H1 (cell line): ENCODE results near the gene SLC35F3. TPM values are rescaled to one million over a fixed set of nuclear protein-coding genes. Genes with fewer than 3 reads are reported as not detected.

Experiments used
- CTCF ChIA-PET: fragments of 300-600 bp; sonication (Branson Sonifier 250); formaldehyde crosslinking; loops from one replicate; lab custom pipeline; 2021; ENCODE audit not compliant: partially characterized antibody; lab: Charles Lee
- POLR2A ChIA-PET: fragments of 300-600 bp; sonication (Branson Sonifier 250); formaldehyde crosslinking; loops from one replicate; lab custom pipeline; 2021; ENCODE audit warnings: inconsistent platforms; ENCODE audit not compliant: partially characterized antibody; lab: Charles Lee
- DNase-seq, 2 experiments: peaks; one replicate each; pipeline versions ENCODE4 v3.0.0 to v3.0.0-alpha.2; 2010 to 2022; ENCODE audit warnings: low spot score in 2 of 2, low read depth in 1 of 2, mixed read lengths in 1 of 2
- FAIRE-seq: peaks from 2 replicates; lab custom pipeline; 2011; peaks lifted over from hg19 to GRCh38; lab: Jason Lieb, UNC
- H2AFZ ChIP-seq: 2 replicates; pipeline ENCODE4 v1.8.1; 2012; ENCODE audit warnings: low read length, inconsistent platforms
- H2AK5ac ChIP-seq: 2 replicates; pipeline ENCODE4 v1.6.1; 2013; ENCODE audit warnings: low read depth, low read length
- H2BK120ac ChIP-seq: replicated peaks from 2 replicates; pipeline ENCODE3; 2013; ENCODE audit warnings: low read depth, low read length, inconsistent platforms
- H2BK12ac ChIP-seq: 2 replicates; pipeline ENCODE4 v1.6.1; 2013; ENCODE audit warnings: low read depth, low read length
- H2BK15ac ChIP-seq: 2 replicates; pipeline ENCODE4 v1.6.1; 2013; ENCODE audit warnings: low read length
- H2BK20ac ChIP-seq: 2 replicates; pipeline ENCODE4 v1.6.1; 2013; ENCODE audit warnings: low read length
- H2BK5ac ChIP-seq: 2 replicates; pipeline ENCODE4 v1.6.1; 2013; ENCODE audit warnings: low read depth, low read length
- H3K14ac ChIP-seq: 2 replicates; pipeline ENCODE4 v1.6.1; 2013; ENCODE audit warnings: inconsistent platforms; ENCODE audit not compliant: insufficient read length
- H3K18ac ChIP-seq: 2 replicates; pipeline ENCODE4 v1.6.1; 2013; ENCODE audit warnings: low read length; ENCODE audit errors: extremely low read depth
- H3K23ac ChIP-seq: 2 replicates; pipeline ENCODE4 v1.6.1; 2013; ENCODE audit warnings: inconsistent platforms; ENCODE audit not compliant: insufficient read length
- H3K23me2 ChIP-seq: 2 replicates; pipeline ENCODE4 v1.6.1; 2013; ENCODE audit warnings: low read depth, low read length
- H3K27ac ChIP-seq: 2 replicates; pipeline ENCODE4 v1.6.1; 2011; ENCODE audit warnings: low read depth, low read length, inconsistent platforms
- H3K27me3 ChIP-seq, 4 experiments: replicated peaks in 1 of 4; 1 replicate in 1 of 4; 2 replicates in 3 of 4; pipeline versions ENCODE4 v1.6.1 to v1.8.1; 2011 to 2013; ENCODE audit warnings: low read length in 3 of 4, mild to moderate bottlenecking in 3 of 4, inconsistent platforms in 2 of 4, mixed read lengths in 2 of 4, moderate library complexity in 1 of 4; ENCODE audit not compliant: control insufficient read depth in 3 of 4, insufficient read depth in 3 of 4; ENCODE audit errors: extremely low read depth in 1 of 4
- H3K36me3 ChIP-seq, 4 experiments: 2 replicates each; pipeline versions ENCODE4 v1.6.1 to v1.8.1; 2011 to 2013; ENCODE audit warnings: mild to moderate bottlenecking in 4 of 4, low read length in 3 of 4, moderate library complexity in 2 of 4, control low read depth in 1 of 4, inconsistent platforms in 1 of 4; ENCODE audit not compliant: insufficient read depth in 4 of 4, control insufficient read depth in 2 of 4
- H3K4ac ChIP-seq: replicated peaks from 2 replicates; pipeline ENCODE3; 2013; ENCODE audit warnings: low read length, low read depth, mixed read lengths, inconsistent platforms; ENCODE audit not compliant: insufficient read length
- H3K4me1 ChIP-seq, 4 experiments: replicated peaks in 1 of 4; 1 replicate in 1 of 4; 2 replicates in 3 of 4; pipeline versions ENCODE4 v1.6.1 to v1.8.1; 2011 to 2013; ENCODE audit warnings: low read length in 3 of 4, inconsistent platforms in 2 of 4, mixed read lengths in 1 of 4; ENCODE audit not compliant: insufficient read depth in 4 of 4, control insufficient read depth in 3 of 4
- H3K4me2 ChIP-seq, 2 experiments: 2 replicates each; pipeline versions ENCODE4 v1.6.1 to v1.8.1; 2011 to 2013; ENCODE audit warnings: low read depth in 2 of 2, low read length in 2 of 2, control low read depth in 1 of 2, inconsistent platforms in 1 of 2, mild to moderate bottlenecking in 1 of 2; ENCODE audit not compliant: insufficient read depth in 1 of 2
- H3K4me3 ChIP-seq, 4 experiments: fragments of 200-600, 300-600 bp in 1 of 4; sonication (generic), shearing (Covaris generic), sonication (Bioruptor Twin) in 1 of 4; 2 replicates each; pipeline versions ENCODE4 v1.5.1 to v1.8.1; 2011 to 2016; ENCODE audit warnings: low read length in 4 of 4, low read depth in 3 of 4, control low read depth in 2 of 4, inconsistent platforms in 2 of 4, mild to moderate bottlenecking in 2 of 4, mixed read lengths in 1 of 4, moderate library complexity in 1 of 4; ENCODE audit not compliant: insufficient read depth in 2 of 4; ENCODE audit errors: extremely low read depth in 1 of 4
- H3K56ac ChIP-seq: replicated peaks from 2 replicates; pipeline ENCODE3; 2013; ENCODE audit warnings: low read depth, mild to moderate bottlenecking, mixed read lengths, low read length, inconsistent platforms; ENCODE audit not compliant: insufficient read length
- H3K79me1 ChIP-seq: 2 replicates; pipeline ENCODE4 v1.6.1; 2013; ENCODE audit warnings: low read depth, low read length, control low read depth
- H3K79me2 ChIP-seq, 2 experiments: 2 replicates each; pipeline versions ENCODE4 v1.6.1 to v1.8.1; 2012 to 2013; ENCODE audit warnings: low read length in 2 of 2, mild to moderate bottlenecking in 2 of 2, inconsistent platforms in 1 of 2; ENCODE audit not compliant: insufficient read depth in 2 of 2, control insufficient read depth in 1 of 2
- H3K9ac ChIP-seq, 4 experiments: replicated peaks in 1 of 4; 1 replicate in 1 of 4; 2 replicates in 3 of 4; pipeline versions ENCODE4 v1.6.1 to v1.8.1; 2011 to 2013; ENCODE audit warnings: low read depth in 3 of 4, low read length in 3 of 4, control low read depth in 2 of 4, mild to moderate bottlenecking in 2 of 4, moderate library complexity in 2 of 4, inconsistent platforms in 1 of 4; ENCODE audit errors: extremely low read depth in 1 of 4
- H3K9me3 ChIP-seq, 2 experiments: 2 replicates each; pipeline versions ENCODE4 v1.6.1 to v1.8.1; 2012 to 2013; ENCODE audit warnings: mild to moderate bottlenecking in 2 of 2, moderate library complexity in 2 of 2, control low read depth in 1 of 2, inconsistent platforms in 1 of 2, low read depth in 1 of 2, low read length in 1 of 2, mixed read lengths in 1 of 2; ENCODE audit not compliant: insufficient read depth in 2 of 2
- H4K20me1 ChIP-seq, 2 experiments: replicated peaks in 1 of 2; 2 replicates each; pipeline versions ENCODE3 to v1.8.1; 2011 to 2013; ENCODE audit warnings: inconsistent platforms in 2 of 2, low read length in 2 of 2, mild to moderate bottlenecking in 1 of 2; ENCODE audit not compliant: insufficient read depth in 2 of 2, control insufficient read depth in 1 of 2
- H4K5ac ChIP-seq: 2 replicates; pipeline ENCODE4 v1.6.1; 2013; ENCODE audit warnings: low read length, low read depth, mixed read lengths, inconsistent platforms; ENCODE audit not compliant: insufficient read length
- H4K8ac ChIP-seq: 2 replicates; pipeline ENCODE4 v1.8.0; 2013; ENCODE audit warnings: mild to moderate bottlenecking, moderate library complexity, low read length, inconsistent platforms; ENCODE audit not compliant: insufficient read depth; ENCODE audit errors: extremely low read depth
- H4K91ac ChIP-seq: replicated peaks from 2 replicates; pipeline ENCODE3; 2013; ENCODE audit warnings: low read length, mixed read lengths, inconsistent platforms; ENCODE audit not compliant: insufficient read length
- CHD2 ChIP-seq: IDR thresholded peaks from 2 replicates; pipeline ENCODE4 v1.6.1; 2012; ENCODE audit warnings: low read length, improper control_type of control experiment
- CTCF ChIP-seq, 3 experiments: IDR thresholded peaks; 1 replicate in 2 of 3; 2 replicates in 1 of 3; pipeline versions ENCODE4 v1.5.1 to v1.6.1; 2011; ENCODE audit warnings: low read length in 3 of 3, mild to moderate bottlenecking in 3 of 3, inconsistent platforms in 2 of 3, low read depth in 1 of 3, moderate library complexity in 1 of 3; ENCODE audit not compliant: insufficient read depth in 1 of 3; ENCODE audit errors: control extremely low read depth in 1 of 3
- WGBS, 2 experiments: shearing (Covaris generic) in 1 of 2; methylation state at CpG; one replicate each; pipeline versions ENCODE4 v1.1.6 to v1.1.7; 2013 to 2015; ENCODE audit warnings: low lambda C conversion rate in 2 of 2, mixed read lengths in 2 of 2, inconsistent platforms in 1 of 2, low coverage in 1 of 2, missing lambda C conversion rate in 1 of 2; ENCODE audit not compliant: insufficient replicate concordance in 2 of 2, insufficient coverage in 1 of 2, insufficient read length in 1 of 2; ENCODE audit errors: extremely low coverage in 1 of 2, missing lambda C conversion rate in 1 of 2; 5-methylcytosine and 5-hydroxymethylcytosine counted together
- polyA plus RNA-seq, 7 experiments: library from polyadenylated mRNA; depleted of rRNA in 3 of 7; stranded (reverse) in 5 of 7; unstranded in 2 of 7; fragments of >200 nt in 5 of 7; fragments of 200-250 nt in 2 of 7; gene quantifications; 1 replicate in 5 of 7; 2 replicates in 1 of 7; 4 replicates in 1 of 7; pipeline versions ENCODE4 v1.2.1 to v1.2.3, GENCODE V29; 2011 to 2013; ENCODE audit warnings: missing spikeins in 2 of 7, mixed read lengths in 2 of 7
- total RNA-seq: library from RNA; stranded (reverse); fragmentation: NEBNext Ultra II Directional; extraction: Animal tissue kit (Norgen Biotek cat#: 25700); gene quantifications from 2 replicates; pipeline ENCODE4 v1.2.1, GENCODE V29; 2021

Gene SLC35F3
- total and polyA plus RNA-seq, 2 of the 8 experiments (the other 6 are each of a cell fraction or from before 2014, with no cell fraction given), result 0.78 to 1.2 TPM

- Histone ChIP-seq H3K23ac (no peak overlapping the region), H4K5ac (no peak overlapping the region), H3K4ac (no peak overlapping the region), H3K79me2 (no peaks in the 10 kb centered on the region), H4K20me1 (no peaks in the 10 kb centered on the region), H2BK15ac (no peak overlapping the region), H4K8ac (no peak overlapping the region), H3K4me1 (peaks cover 0 to 9% (median 6%) of the 10 kb centered on the region in 4 experiments; a peak in 4 of 7 replicates), H3K4me3 (no peak overlapping the region), H3K27ac (no peak overlapping the region), H3K4me2 (no peak overlapping the region; a peak in 1 of 4 replicates), H3K79me1 (no peaks in the 10 kb centered on the region), H3K18ac (no peak overlapping the region), H3K56ac (no peak overlapping the region), H2AFZ (no peak overlapping the region), H3K23me2 (peaks cover 11% of the 10 kb centered on the region; the same call in 1 of the 2 replicates), H2BK20ac (no peak overlapping the region), H4K91ac (peak overlapping the region; percentile 32), H3K27me3 (peaks cover 0 to 15% (median 9%) of the 10 kb centered on the region in 4 experiments; a peak in 6 of 7 replicates), H3K36me3 (no peaks in the 10 kb centered on the region), H2BK12ac (0 out of 2 replicates have a peak overlapping the region, but pooled peaks have one; percentile 23), H2BK120ac (no peak overlapping the region), H3K14ac (no peak overlapping the region), H2AK5ac (no peak overlapping the region), H3K9me3 (no peaks in the 10 kb centered on the region), H2BK5ac (no peak overlapping the region), H3K9ac (no peak overlapping the region)
- ChIA-PET POLR2A (interaction anchor here (1.7 to 1.8 kb wide), 2 partner anchors 10 to 21 kb away, joined by 3 to 6 read pairs; no protein-coding TSS in a partner anchor), CTCF (interaction anchor here (0.8 to 10.5 kb wide), 8 partner anchors 10 to 110 kb away, joined by 3 to 170 read pairs (median 12); no protein-coding TSS in a partner anchor)
- DNase-seq (no peak), FAIRE-seq (no peak)
- TF ChIP-seq CHD2 (no peak), CTCF (IDR thresholded peaks at IDR 0.05; ENCODE audit: control extremely low read depth in 1 of 3, insufficient read depth in 1 of 3, low read depth in 1 of 3, low read length in 3 of 3) (peak in 1 of 3 experiments; percentile 4; a peak in 1 of 4 replicates)
- 90% methylated on average over 8 of the region's 8 CpGs; no CpG with 5 or more reads in 1 of the 2 experiments for WGBS, 2 experiments
Observed at GRCh38 chr1:234216116-234216703, 311.7 kb downstream of the SLC35F3 start.
